IMR-90 (cell line): ENCODE measurements around the gene EXOSC9. TPM values are rescaled to one million over a fixed set of nuclear protein-coding genes. Genes with fewer than 3 reads are reported as not detected.

Experiments
- ATAC-seq: fragments of 200-7000 bp; cut with Tn5 transposase; 2 replicates; pipeline ENCODE4 v1.9.1; 2020; ENCODE audit warnings: low read depth, mild to moderate bottlenecking, moderate library complexity
- BruUV-seq: library from RNA; stranded (reverse); fragments of 400-500 nt; replicated peaks from 2 replicates; lab custom pipeline; 2021; lab: Mats Ljungman, UMichigan
- CTCF ChIA-PET: fragments of 300-600 bp; formaldehyde crosslinking; extraction: SDS; loops from one replicate; lab custom pipeline; 2021; ENCODE audit warnings: antibody characterized with exemption; lab: Yijun Ruan, JAX
- POLR2A ChIA-PET: fragments of 300-600 bp; sonication (Branson Sonifier 250); formaldehyde crosslinking; loops from one replicate; lab custom pipeline; 2022; ENCODE audit warnings: antibody characterized with exemption; ENCODE audit not compliant: unreplicated experiment; lab: Charles Lee
- DNase-seq: peaks from one replicate; pipeline ENCODE4 v3.0.0; 2013
- H2AFZ ChIP-seq: replicated peaks from 2 replicates; pipeline ENCODE3; 2013; ENCODE audit warnings: low read length, mild to moderate bottlenecking; ENCODE audit not compliant: poor library complexity
- H2AK5ac ChIP-seq: 2 replicates; pipeline ENCODE4 v1.6.1; 2013; ENCODE audit warnings: low read depth, low read length, inconsistent platforms
- H2AK9ac ChIP-seq: replicated peaks from 2 replicates; pipeline ENCODE3; 2013; ENCODE audit warnings: mild to moderate bottlenecking, low read depth, low read length, moderate library complexity; ENCODE audit not compliant: poor library complexity
- H2BK120ac ChIP-seq: 2 replicates; pipeline ENCODE4 v1.6.1; 2013; ENCODE audit warnings: low read depth, low read length, inconsistent platforms
- H2BK15ac ChIP-seq: 3 replicates; pipeline ENCODE4 v1.6.1; 2013; ENCODE audit warnings: low read depth, low read length, inconsistent platforms
- H2BK20ac ChIP-seq: 2 replicates; pipeline ENCODE4 v1.6.1; 2013; ENCODE audit warnings: low read depth, mild to moderate bottlenecking, inconsistent platforms, low read length, moderate library complexity
- H2BK5ac ChIP-seq: 2 replicates; pipeline ENCODE4 v1.6.1; 2013; ENCODE audit warnings: mild to moderate bottlenecking, low read depth, low read length, inconsistent platforms; ENCODE audit not compliant: poor library complexity, severe bottlenecking
- H3K14ac ChIP-seq: replicated peaks from 2 replicates; pipeline ENCODE4 v1.6.1; 2013; ENCODE audit warnings: low read depth, low read length, inconsistent platforms
- H3K18ac ChIP-seq: 2 replicates; pipeline ENCODE4 v1.6.1; 2013; ENCODE audit warnings: low read depth, low read length, control low read depth
- H3K23ac ChIP-seq: 2 replicates; pipeline ENCODE4 v1.6.1; 2013; ENCODE audit warnings: low read depth, low read length, inconsistent platforms
- H3K27ac ChIP-seq: 2 replicates; pipeline ENCODE4 v1.5.1; 2013; ENCODE audit warnings: mild to moderate bottlenecking, control low read depth, low read length; ENCODE audit not compliant: insufficient read depth
- H3K27me3 ChIP-seq: 2 replicates; pipeline ENCODE4 v1.6.1; 2013; ENCODE audit warnings: low read length; ENCODE audit not compliant: control insufficient read depth, insufficient read depth
- H3K36me3 ChIP-seq: 2 replicates; pipeline ENCODE4 v1.6.1; 2013; ENCODE audit warnings: low read length, mixed read lengths; ENCODE audit not compliant: control insufficient read depth, insufficient read depth
- H3K4ac ChIP-seq: 2 replicates; pipeline ENCODE4 v1.6.1; 2013; ENCODE audit warnings: low read depth, low read length, inconsistent platforms
- H3K4me1 ChIP-seq: 2 replicates; pipeline ENCODE4 v1.6.1; 2013; ENCODE audit warnings: low read length, mixed read lengths; ENCODE audit not compliant: control insufficient read depth, insufficient read depth
- H3K4me2 ChIP-seq: 2 replicates; pipeline ENCODE4 v1.6.1; 2013; ENCODE audit warnings: low read depth, mild to moderate bottlenecking, control low read depth, low read length, moderate library complexity
- H3K4me3 ChIP-seq: 2 replicates; pipeline ENCODE4 v1.5.1; 2013; ENCODE audit warnings: low read depth, mild to moderate bottlenecking, control low read depth, low read length, moderate library complexity; ENCODE audit not compliant: insufficient read depth
- H3K56ac ChIP-seq: 2 replicates; pipeline ENCODE4 v1.6.1; 2013; ENCODE audit warnings: low read length, inconsistent platforms; ENCODE audit not compliant: insufficient read depth; ENCODE audit errors: extremely low read depth
- H3K79me1 ChIP-seq, 2 experiments: 2 replicates each; pipeline ENCODE4 v1.6.1; 2013; ENCODE audit warnings: low read length in 2 of 2, inconsistent platforms in 1 of 2, low read depth in 1 of 2
- H3K9ac ChIP-seq: 2 replicates; pipeline ENCODE4 v1.6.1; 2013; ENCODE audit warnings: low read depth, low read length, control low read depth
- H3K9me1 ChIP-seq: 2 replicates; pipeline ENCODE4 v1.6.1; 2013; ENCODE audit warnings: low read length, inconsistent platforms; ENCODE audit not compliant: insufficient read depth
- H3K9me3 ChIP-seq: 2 replicates; pipeline ENCODE4 v1.6.1; 2013; ENCODE audit warnings: low read length; ENCODE audit not compliant: control insufficient read depth, insufficient read depth
- H4K20me1 ChIP-seq: 2 replicates; pipeline ENCODE4 v1.6.1; 2013; ENCODE audit warnings: low read length, inconsistent platforms; ENCODE audit not compliant: insufficient read depth
- H4K5ac ChIP-seq: 2 replicates; pipeline ENCODE4 v1.6.1; 2013; ENCODE audit warnings: mild to moderate bottlenecking, low read depth, low read length, control low read depth
- H4K8ac ChIP-seq, 2 experiments: 2 replicates each; pipeline ENCODE4 v1.6.1; 2013; ENCODE audit warnings: low read depth in 2 of 2, low read length in 2 of 2, control low read depth in 1 of 2, inconsistent platforms in 1 of 2
- H4K91ac ChIP-seq: 2 replicates; pipeline ENCODE4 v1.6.1; 2013; ENCODE audit warnings: low read depth, low read length, inconsistent platforms; ENCODE audit not compliant: insufficient read depth
- BHLHE40 ChIP-seq: fragments of 150-350 bp; IDR thresholded peaks from 2 replicates; pipeline ENCODE4 v1.6.1; 2016; ENCODE audit warnings: mild to moderate bottlenecking, low read depth, low read length
- CHD1 ChIP-seq: IDR thresholded peaks from 2 replicates; pipeline ENCODE4 v1.6.1; 2012; ENCODE audit warnings: low read depth, low read length, improper control_type of control experiment
- FOS ChIP-seq: fragments of 150-350 bp; IDR thresholded peaks from 2 replicates; pipeline ENCODE4 v1.6.1; 2016; ENCODE audit warnings: low read depth, low read length
- MAFK ChIP-seq: IDR thresholded peaks from 2 replicates; pipeline ENCODE4 v1.6.1; 2012; ENCODE audit warnings: low read depth, low read length, improper control_type of control experiment
- MAZ ChIP-seq: IDR thresholded peaks from 2 replicates; pipeline ENCODE4 v1.6.1; 2012; ENCODE audit warnings: low read depth, mild to moderate bottlenecking, low read length, improper control_type of control experiment, moderate library complexity, borderline replicate concordance
- MXI1 ChIP-seq: IDR thresholded peaks from 2 replicates; pipeline ENCODE4 v1.6.1; 2012; ENCODE audit warnings: low read depth, mild to moderate bottlenecking, low read length, moderate library complexity, borderline replicate concordance
- POLR2A ChIP-seq: IDR thresholded peaks from 2 replicates; pipeline ENCODE4 v1.6.1; 2012; ENCODE audit warnings: mild to moderate bottlenecking, low read depth, low read length
- RAD21 ChIP-seq: IDR thresholded peaks from 2 replicates; pipeline ENCODE4 v1.6.1; 2012; ENCODE audit warnings: low read length, improper control_type of control experiment
- RCOR1 ChIP-seq: IDR thresholded peaks from 2 replicates; pipeline ENCODE4 v1.6.1; 2012; ENCODE audit warnings: mild to moderate bottlenecking, low read length, improper control_type of control experiment; ENCODE audit not compliant: insufficient replicate concordance
- RFX5 ChIP-seq: IDR thresholded peaks from 2 replicates; pipeline ENCODE4 v1.8.0; 2012; ENCODE audit warnings: low read depth, mild to moderate bottlenecking, low read length, moderate library complexity
- SMC3 ChIP-seq: fragments of 150-350 bp; IDR thresholded peaks from 2 replicates; pipeline ENCODE4 v1.6.1; 2016; ENCODE audit warnings: low read depth, mild to moderate bottlenecking, antibody characterized with exemption, low read length, moderate library complexity
- WGBS, 2 experiments: methylation state at CpG; one replicate each; pipeline versions ENCODE4 v1.1.5 to v1.1.7; 2013; ENCODE audit warnings: missing lambda C conversion rate in 2 of 2; ENCODE audit not compliant: insufficient read length in 1 of 2; ENCODE audit errors: extremely low coverage in 2 of 2; 5-methylcytosine and 5-hydroxymethylcytosine counted together
- dilution Hi-C: fragments of 300-500 bp; cut with HindIII; formaldehyde crosslinking; loops from one replicate; pipeline ENCODE4 v1.14.3; 2018; ENCODE audit warnings: low sequenced_read_pairs; ENCODE audit not compliant: unreplicated experiment
- in situ Hi-C: fragments of 300-500 bp; cut with MboI; formaldehyde crosslinking; loops from 3 replicates; pipeline ENCODE4 v1.14.3; 2019; ENCODE audit warnings: low sequenced_read_pairs, inconsistent platforms, mixed read lengths
- intact Hi-C: fragments of 100-400 bp; cut with micrococcal nuclease; formaldehyde crosslinking; loops from 2 replicates; pipeline ENCODE4 v1.10.0; 2022
- polyA plus RNA-seq, 3 experiments: library from polyadenylated mRNA; depleted of rRNA; stranded (reverse); fragments of >200 nt; gene quantifications; 2 replicates each; pipeline ENCODE4 v1.2.3, GENCODE V29; 2012; ENCODE audit warnings: low replicate concordance in 1 of 3
- total RNA-seq: library from RNA; depleted of rRNA; stranded (reverse); fragments of >200 nt; gene quantifications from 2 replicates; pipeline ENCODE4 v1.2.3, GENCODE V29; 2012
- TF ChIP-seq, protein P1 (sequence below): fragments of 150-350 bp; IDR thresholded peaks from 2 replicates; pipeline ENCODE4 v1.6.1; 2017; ENCODE audit warnings: mild to moderate bottlenecking, antibody characterized with exemption, low read length, low read depth
- TF ChIP-seq, protein P2 (sequence below): conservative IDR thresholded peaks from 2 replicates; pipeline ENCODE4 v1.5.1; 2012; ENCODE audit warnings: mild to moderate bottlenecking, low read depth, low read length, improper control_type of control experiment
- TF ChIP-seq, protein P3 (sequence below): fragments of 150-350 bp; IDR thresholded peaks from 2 replicates; pipeline ENCODE4 v1.6.1; 2016; ENCODE audit warnings: low read depth, mild to moderate bottlenecking, low read length, moderate library complexity, borderline replicate concordance

The EXOSC9 gene
- total and polyA plus RNA-seq, 2 of the 4 experiments (the other 2 are of a cell fraction), result 34.7 to 47.5 TPM

- Histone ChIP-seq H2AK5ac (peak within 1 kb of the TSS; percentile 79), H3K4me1 (peaks cover 4% of the 10 kb centered on the region), H2BK20ac (peak within 1 kb of the TSS; percentile 54), H3K9ac (peak within 1 kb of the TSS; percentile 77), H3K4me3 (peak within 1 kb of the TSS; percentile 95), H2BK5ac (peak within 1 kb of the TSS; percentile 5), H4K20me1 (no peaks in the 10 kb centered on the region), H4K91ac (peak within 1 kb of the TSS; percentile 81; the same call in 1 of the 2 replicates), H3K36me3 (no peaks in the 10 kb centered on the region), H4K8ac (peak within 1 kb of the TSS; percentile 74 to 81; a peak in 3 of 4 replicates), H3K27ac (peak within 1 kb of the TSS; percentile 38; the same call in 1 of the 2 replicates), H3K18ac (peak within 1 kb of the TSS; percentile 81), H3K14ac (peak within 1 kb of the TSS; percentile 30; the same call in 1 of the 2 replicates), H2AFZ (peak within 1 kb of the TSS; percentile 92), H3K23ac (peak within 1 kb of the TSS; percentile 79; the same call in 1 of the 2 replicates), H3K79me1 (peaks cover 0 to 3% of the 10 kb centered on the region in 2 experiments; a peak in 2 of 4 replicates), H3K9me3 (no peaks in the 10 kb centered on the region), H3K4me2 (peak within 1 kb of the TSS; percentile 91), H3K56ac (peak within 1 kb of the TSS; percentile 37; the same call in 1 of the 2 replicates), H4K5ac (peak within 1 kb of the TSS; percentile 74), H3K9me1 (0 out of 2 replicates have a peak, but pooled peaks cover 6% of the 10 kb centered on the region), H2BK120ac (peak within 1 kb of the TSS; percentile 70), H2AK9ac (peak within 1 kb of the TSS; percentile 71), H2BK15ac (peak within 1 kb of the TSS; percentile 59; the same call in 2 of the 3 replicates), H3K4ac (peak within 1 kb of the TSS; percentile 67), H3K27me3 (no peaks in the 10 kb centered on the region)
- intact Hi-C loops, result loop anchor here (5.0 kb wide), 1 partner anchor 52 kb away; no protein-coding TSS in a partner anchor
- peak; percentile 78 for ATAC-seq
- CTCF ChIA-PET, result interaction anchor here (0.9 to 1.1 kb wide), 2 partner anchors 44 to 57 kb away, joined by 3 to 4 read pairs; no protein-coding TSS in a partner anchor
- in situ Hi-C loops, result no loop called here
- no peak for DNase-seq
- POLR2A ChIA-PET, result no interaction called here
- dilution Hi-C loops, result no loop called here
- 5% methylated on average over 41 of the region's 75 CpGs; no CpG with 5 or more reads in 1 of the 2 experiments for WGBS, 2 experiments
- BruUV-seq, result no TSS peak
- TF ChIP-seq RCOR1 (no peak), CHD1 (no peak), MAZ (no peak), MAFK (no peak), RAD21 (no peak), BHLHE40 (no peak), FOS (no peak), SMC3 (no peak), MXI1 (no peak), POLR2A (no peak), RFX5 (no peak)
- TF ChIP-seq, protein P1, sequence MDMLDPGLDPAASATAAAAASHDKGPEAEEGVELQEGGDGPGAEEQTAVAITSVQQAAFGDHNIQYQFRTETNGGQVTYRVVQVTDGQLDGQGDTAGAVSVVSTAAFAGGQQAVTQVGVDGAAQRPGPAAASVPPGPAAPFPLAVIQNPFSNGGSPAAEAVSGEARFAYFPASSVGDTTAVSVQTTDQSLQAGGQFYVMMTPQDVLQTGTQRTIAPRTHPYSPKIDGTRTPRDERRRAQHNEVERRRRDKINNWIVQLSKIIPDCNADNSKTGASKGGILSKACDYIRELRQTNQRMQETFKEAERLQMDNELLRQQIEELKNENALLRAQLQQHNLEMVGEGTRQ, result no peak
- TF ChIP-seq, protein P2, sequence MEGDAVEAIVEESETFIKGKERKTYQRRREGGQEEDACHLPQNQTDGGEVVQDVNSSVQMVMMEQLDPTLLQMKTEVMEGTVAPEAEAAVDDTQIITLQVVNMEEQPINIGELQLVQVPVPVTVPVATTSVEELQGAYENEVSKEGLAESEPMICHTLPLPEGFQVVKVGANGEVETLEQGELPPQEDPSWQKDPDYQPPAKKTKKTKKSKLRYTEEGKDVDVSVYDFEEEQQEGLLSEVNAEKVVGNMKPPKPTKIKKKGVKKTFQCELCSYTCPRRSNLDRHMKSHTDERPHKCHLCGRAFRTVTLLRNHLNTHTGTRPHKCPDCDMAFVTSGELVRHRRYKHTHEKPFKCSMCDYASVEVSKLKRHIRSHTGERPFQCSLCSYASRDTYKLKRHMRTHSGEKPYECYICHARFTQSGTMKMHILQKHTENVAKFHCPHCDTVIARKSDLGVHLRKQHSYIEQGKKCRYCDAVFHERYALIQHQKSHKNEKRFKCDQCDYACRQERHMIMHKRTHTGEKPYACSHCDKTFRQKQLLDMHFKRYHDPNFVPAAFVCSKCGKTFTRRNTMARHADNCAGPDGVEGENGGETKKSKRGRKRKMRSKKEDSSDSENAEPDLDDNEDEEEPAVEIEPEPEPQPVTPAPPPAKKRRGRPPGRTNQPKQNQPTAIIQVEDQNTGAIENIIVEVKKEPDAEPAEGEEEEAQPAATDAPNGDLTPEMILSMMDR, result no peak
- TF ChIP-seq, protein P3, sequence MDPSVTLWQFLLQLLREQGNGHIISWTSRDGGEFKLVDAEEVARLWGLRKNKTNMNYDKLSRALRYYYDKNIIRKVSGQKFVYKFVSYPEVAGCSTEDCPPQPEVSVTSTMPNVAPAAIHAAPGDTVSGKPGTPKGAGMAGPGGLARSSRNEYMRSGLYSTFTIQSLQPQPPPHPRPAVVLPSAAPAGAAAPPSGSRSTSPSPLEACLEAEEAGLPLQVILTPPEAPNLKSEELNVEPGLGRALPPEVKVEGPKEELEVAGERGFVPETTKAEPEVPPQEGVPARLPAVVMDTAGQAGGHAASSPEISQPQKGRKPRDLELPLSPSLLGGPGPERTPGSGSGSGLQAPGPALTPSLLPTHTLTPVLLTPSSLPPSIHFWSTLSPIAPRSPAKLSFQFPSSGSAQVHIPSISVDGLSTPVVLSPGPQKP, result no peak
Measured at GRCh38 chr4:121764702-121765367, 36.3 kb upstream of the EXOSC9 start, which contains the start of gene SMIM43. SMIM43 (minus strand) TSS chr4:121765164; CDS start chr4:121765105, 59 bp downstream.
